ENCODE measurements around the gene IGF1R.

GRCh38 chr15:98735304-98735703 is 87.0 kb downstream of the IGF1R start:
- TF ChIP-seq CTCF (CRISPR knock-in tag; IDR thresholded peaks at IDR 0.05) (no peak), RFX5 (IDR thresholded peaks at IDR 0.05; ENCODE audit: low read depth, low read length) (no peak), FOXM1 (CRISPR knock-in tag; IDR thresholded peaks at IDR 0.05) (no peak), AKAP8 (CRISPR knock-in tag; IDR thresholded peaks at IDR 0.05) (no peak), ZFP91 (CRISPR knock-in tag; IDR thresholded peaks at IDR 0.05; ENCODE audit: borderline replicate concordance) (no peak), UBTF (CRISPR knock-in tag; IDR thresholded peaks at IDR 0.05) (no peak), TBP (CRISPR knock-in tag; IDR thresholded peaks at IDR 0.05) (no peak), EZH2 (conservative IDR thresholded peaks at IDR 0.05; ENCODE audit: low read depth, low read length) (no peak), ZNF263 (CRISPR knock-in tag; IDR thresholded peaks at IDR 0.05) (no peak), PHF20 (CRISPR knock-in tag; IDR thresholded peaks at IDR 0.05) (no peak), BCL3 (CRISPR knock-in tag; IDR thresholded peaks at IDR 0.05) (no peak), PHF21A (CRISPR knock-in tag; IDR thresholded peaks at IDR 0.05) (no peak)
